Ascending aorta (tissue), 2 donors: ENCODE data around the gene ARHGDIB. TPM values are rescaled to one million over a fixed set of nuclear protein-coding genes. Genes with fewer than 3 reads are reported as not detected.

ENCODE experiments used
- DNase-seq, 2 donors: peaks; one replicate each; pipeline ENCODE4 v3.0.0-alpha.2; 2019; ENCODE audit warnings: low spot score in 2 of 2
- H3K27ac ChIP-seq, 2 donors: fragments of 200-600 bp; sonication (generic); one replicate each; pipeline ENCODE4 v1.5.1; 2016 to 2017; ENCODE audit warnings: mild to moderate bottlenecking in 1 of 2
- H3K27me3 ChIP-seq: fragments of 200-600 bp; sonication (generic); one replicate; pipeline ENCODE4 v1.5.1; 2017
- H3K36me3 ChIP-seq, 2 donors: fragments of 200-600 bp; sonication (generic); one replicate each; pipeline ENCODE4 v1.5.1; 2016
- H3K4me1 ChIP-seq, 2 donors: fragments of 200-600 bp; sonication (generic); one replicate each; pipeline ENCODE4 v1.5.1; 2016 to 2017; ENCODE audit warnings: mild to moderate bottlenecking in 1 of 2
- H3K4me3 ChIP-seq, 2 donors: fragments of 200-600 bp; sonication (generic); one replicate each; pipeline ENCODE4 v1.5.1; 2016 to 2017; ENCODE audit warnings: mild to moderate bottlenecking in 1 of 2
- H3K9me3 ChIP-seq, 2 donors: fragments of 200-600 bp; sonication (generic); one replicate each; pipeline ENCODE4 v1.5.1; 2016
- intact Hi-C: fragments of 100-400 bp; cut with DNase I; formaldehyde crosslinking; loops from one replicate; pipeline ENCODE4 v1.15.1; 2023
- total RNA-seq: library from RNA; depleted of rRNA; stranded (reverse); fragments of >200 nt; gene quantifications from one replicate; pipeline ENCODE4 v1.1.0, GENCODE V29; 2016
- TF ChIP-seq, protein P1 (sequence below), 3 experiments: fragments of 200-600 bp in 2 of 3; fragments of 450-650 bp in 1 of 3; sonication (generic) in 2 of 3; IDR thresholded peaks; one replicate each; pipeline ENCODE4 v1.5.1; 2016 to 2019; ENCODE audit warnings: antibody characterized with exemption in 3 of 3, mild to moderate bottlenecking in 1 of 3, moderate library complexity in 1 of 3

The ARHGDIB gene
- total RNA-seq, 1 donor from 2014 or later = 87.1 TPM

DNA sequence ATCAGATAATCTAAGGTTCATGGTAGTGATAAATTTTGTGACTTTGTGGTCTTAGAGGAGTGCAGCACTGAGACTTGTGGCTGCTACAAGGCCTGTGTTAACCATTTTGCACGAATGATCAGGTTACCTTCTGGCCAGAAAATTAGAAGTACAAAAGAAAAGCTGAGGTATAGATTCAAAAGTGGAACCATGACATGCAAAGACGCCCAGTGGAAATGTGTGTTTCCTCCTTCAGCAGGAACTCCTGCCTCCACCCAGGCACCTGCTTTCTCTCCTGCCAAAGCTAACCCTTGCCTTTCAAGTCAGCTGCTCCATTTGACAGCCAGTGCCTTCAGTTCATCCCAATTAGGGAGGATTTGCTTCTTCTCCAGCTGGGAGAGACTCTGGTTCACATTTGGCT is 21.6 kb upstream of the ARHGDIB start:
- no peaks in the 10 kb centered on the region for H3K4me1 ChIP-seq
- TF ChIP-seq, protein P1, sequence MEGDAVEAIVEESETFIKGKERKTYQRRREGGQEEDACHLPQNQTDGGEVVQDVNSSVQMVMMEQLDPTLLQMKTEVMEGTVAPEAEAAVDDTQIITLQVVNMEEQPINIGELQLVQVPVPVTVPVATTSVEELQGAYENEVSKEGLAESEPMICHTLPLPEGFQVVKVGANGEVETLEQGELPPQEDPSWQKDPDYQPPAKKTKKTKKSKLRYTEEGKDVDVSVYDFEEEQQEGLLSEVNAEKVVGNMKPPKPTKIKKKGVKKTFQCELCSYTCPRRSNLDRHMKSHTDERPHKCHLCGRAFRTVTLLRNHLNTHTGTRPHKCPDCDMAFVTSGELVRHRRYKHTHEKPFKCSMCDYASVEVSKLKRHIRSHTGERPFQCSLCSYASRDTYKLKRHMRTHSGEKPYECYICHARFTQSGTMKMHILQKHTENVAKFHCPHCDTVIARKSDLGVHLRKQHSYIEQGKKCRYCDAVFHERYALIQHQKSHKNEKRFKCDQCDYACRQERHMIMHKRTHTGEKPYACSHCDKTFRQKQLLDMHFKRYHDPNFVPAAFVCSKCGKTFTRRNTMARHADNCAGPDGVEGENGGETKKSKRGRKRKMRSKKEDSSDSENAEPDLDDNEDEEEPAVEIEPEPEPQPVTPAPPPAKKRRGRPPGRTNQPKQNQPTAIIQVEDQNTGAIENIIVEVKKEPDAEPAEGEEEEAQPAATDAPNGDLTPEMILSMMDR (IDR thresholded peaks at IDR 0.05) = no peak
- intact Hi-C loops = no loop called here
- no peak overlapping the region for H3K4me3 ChIP-seq
- no peaks in the 10 kb centered on the region for H3K27me3 ChIP-seq
- DNase-seq = no peak
- H3K27ac ChIP-seq = no peak overlapping the region
- no peaks in the 10 kb centered on the region for H3K9me3 ChIP-seq
- H3K36me3 ChIP-seq = no peaks in the 10 kb centered on the region

DNA sequence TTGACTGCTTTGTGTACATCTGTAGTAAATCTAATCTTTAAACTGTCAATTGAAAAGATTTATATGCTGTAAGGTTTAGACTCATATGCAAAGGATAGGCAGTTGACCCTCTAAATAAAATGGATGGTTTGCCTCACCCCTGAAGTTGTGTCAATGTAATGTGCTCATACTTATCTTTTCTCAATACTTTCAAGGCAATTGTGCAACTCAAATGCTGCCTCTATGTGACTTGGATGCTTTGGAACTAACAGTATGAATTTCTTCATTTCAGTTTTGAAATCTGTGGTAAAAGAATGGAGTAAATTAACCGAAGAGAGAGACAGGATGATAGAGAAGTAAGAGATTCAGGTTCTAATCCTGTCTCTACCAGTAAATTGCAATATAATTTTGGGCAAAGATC is 21.2 kb upstream of the ARHGDIB start:
- intact Hi-C loops = no loop called here
- H3K27me3 ChIP-seq = no peaks in the 10 kb centered on the region
- no peak overlapping the region for H3K4me3 ChIP-seq
- no peak for DNase-seq
- no peaks in the 10 kb centered on the region for H3K9me3 ChIP-seq
- no peaks in the 10 kb centered on the region for H3K36me3 ChIP-seq
- no peak overlapping the region for H3K27ac ChIP-seq
- H3K4me1 ChIP-seq = no peaks in the 10 kb centered on the region
- TF ChIP-seq, protein P1 (IDR thresholded peaks at IDR 0.05) = no peak

DNA sequence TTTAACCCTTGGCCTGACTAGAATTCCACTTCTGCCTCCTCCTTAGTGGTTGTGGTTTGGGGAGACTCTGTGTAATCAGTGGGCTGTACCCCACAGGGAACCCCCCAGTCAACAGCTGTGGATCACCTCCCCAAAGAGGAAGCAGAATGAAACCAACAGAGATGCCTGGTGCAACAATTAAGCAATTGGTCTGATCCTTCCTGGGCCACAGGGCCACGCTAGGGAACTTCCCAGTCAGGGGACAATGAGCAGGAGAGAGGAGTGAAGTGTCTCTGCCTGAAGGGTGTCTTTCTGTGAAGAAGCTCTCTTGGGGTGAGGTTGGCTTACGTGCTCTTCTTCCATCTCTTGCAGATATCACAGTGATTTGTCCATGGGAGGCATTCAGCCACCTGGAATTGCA is 19.6 kb upstream of the ARHGDIB start:
- no peak overlapping the region for H3K4me3 ChIP-seq
- no peaks in the 10 kb centered on the region for H3K27me3 ChIP-seq
- intact Hi-C loops = no loop called here
- TF ChIP-seq, protein P1 (IDR thresholded peaks at IDR 0.05) = no peak
- H3K27ac ChIP-seq = no peak overlapping the region
- no peaks in the 10 kb centered on the region for H3K4me1 ChIP-seq
- H3K9me3 ChIP-seq = no peaks in the 10 kb centered on the region
- no peak for DNase-seq
- no peaks in the 10 kb centered on the region for H3K36me3 ChIP-seq

DNA sequence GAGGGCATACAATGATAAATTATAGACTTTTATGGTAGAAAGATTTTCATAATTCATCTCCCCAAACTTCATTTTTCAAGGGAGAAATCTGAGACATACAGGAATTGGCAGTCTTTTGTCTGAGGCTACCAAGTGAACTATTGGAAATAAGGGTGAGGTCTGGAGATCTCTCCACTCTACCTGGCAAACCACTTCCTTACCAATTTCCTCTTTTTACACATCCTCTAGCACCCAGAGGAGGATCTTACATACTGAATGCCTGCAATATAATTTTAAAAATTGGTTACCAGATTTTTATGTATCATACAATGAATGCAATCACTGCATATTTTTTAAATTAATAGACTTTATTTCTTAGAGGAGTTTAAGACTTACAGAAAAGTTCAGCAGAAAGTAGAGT is 18.1 kb upstream of the ARHGDIB start:
- no peaks in the 10 kb centered on the region for H3K9me3 ChIP-seq
- H3K36me3 ChIP-seq = no peaks in the 10 kb centered on the region
- no peaks in the 10 kb centered on the region for H3K4me1 ChIP-seq
- DNase-seq = no peak
- TF ChIP-seq, protein P1 (IDR thresholded peaks at IDR 0.05) = no peak
- H3K27ac ChIP-seq = no peak overlapping the region
- H3K4me3 ChIP-seq = no peak overlapping the region
- intact Hi-C loops = no loop called here
- no peaks in the 10 kb centered on the region for H3K27me3 ChIP-seq

DNA sequence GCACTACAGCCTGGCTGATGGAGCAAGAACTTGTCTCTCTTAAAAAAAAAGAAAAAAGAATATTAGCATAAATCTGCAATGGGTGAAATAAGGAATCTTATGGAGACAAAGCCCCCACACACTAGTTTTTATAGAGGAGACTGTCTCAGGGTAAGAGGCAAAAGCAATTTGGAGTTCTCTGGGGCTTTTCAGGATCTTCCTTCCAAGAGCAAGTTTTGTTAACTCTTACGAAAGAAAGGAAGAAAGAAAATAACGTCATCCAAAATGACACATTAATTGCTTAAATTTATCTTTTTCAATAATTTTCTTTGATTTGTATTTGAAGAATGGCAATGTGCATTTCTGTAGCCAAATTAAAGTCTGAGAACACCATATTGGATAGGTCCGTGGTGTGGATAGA is 15.3 kb upstream of the ARHGDIB start:
- Histone ChIP-seq H3K9me3 (no peaks in the 10 kb centered on the region), H3K4me3 (no peak overlapping the region), H3K27me3 (no peaks in the 10 kb centered on the region), H3K36me3 (no peaks in the 10 kb centered on the region), H3K4me1 (no peaks in the 10 kb centered on the region), H3K27ac (no peak overlapping the region)
- no peak for DNase-seq
- intact Hi-C loops = no loop called here
- TF ChIP-seq, protein P1 (IDR thresholded peaks at IDR 0.05) = no peak

DNA sequence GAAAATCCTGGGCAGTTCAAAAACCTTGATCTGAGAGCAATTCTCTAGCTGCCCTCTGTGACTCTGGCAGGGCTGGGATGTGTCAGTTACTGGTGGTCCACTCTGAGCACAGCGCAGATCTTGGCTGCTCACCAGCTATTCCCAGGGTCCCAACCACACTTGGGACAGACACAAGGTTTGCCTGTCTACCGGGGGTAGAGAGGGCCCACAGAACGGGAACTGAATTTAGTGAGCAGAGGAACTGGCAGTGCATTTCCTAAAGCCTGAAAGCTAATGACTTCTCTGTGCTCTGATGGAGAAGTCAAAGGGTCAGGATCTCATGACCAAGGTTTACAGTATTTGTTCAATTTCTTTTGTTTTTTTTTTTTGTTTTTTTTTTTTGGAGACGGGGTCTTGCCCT is 14.1 kb upstream of the ARHGDIB start:
- H3K27ac ChIP-seq = no peak overlapping the region
- H3K27me3 ChIP-seq = no peaks in the 10 kb centered on the region
- H3K4me1 ChIP-seq = no peaks in the 10 kb centered on the region
- TF ChIP-seq, protein P1 (IDR thresholded peaks at IDR 0.05) = no peak
- H3K36me3 ChIP-seq = no peaks in the 10 kb centered on the region
- H3K9me3 ChIP-seq = no peaks in the 10 kb centered on the region
- DNase-seq = no peak
- no peak overlapping the region for H3K4me3 ChIP-seq
- intact Hi-C loops = no loop called here
